HCT116 (cell line): ENCODE data around the gene PLCB1. TPM values are rescaled to one million over a fixed set of nuclear protein-coding genes. Genes with fewer than 3 reads are reported as not detected.

Experiments
- ATAC-seq: fragments of 200-7000 bp; cut with Tn5 transposase; 2 replicates; pipeline ENCODE4 v1.9.1; 2020; ENCODE audit warnings: mild to moderate bottlenecking, moderate library complexity
- BruUV-seq: library from RNA; stranded (reverse); fragments of 400-500 nt; replicated peaks from 2 replicates; lab custom pipeline; 2021; lab: Mats Ljungman, UMichigan
- CTCF ChIA-PET: fragments of 300-600 bp; sonication (Branson Sonifier 250); formaldehyde crosslinking; loops from one replicate; lab custom pipeline; 2021; ENCODE audit warnings: antibody characterized with exemption; lab: Charles Lee
- POLR2A ChIA-PET: fragments of 300-600, 350-600 bp; sonication (Branson Sonifier 250); formaldehyde crosslinking; loops from one replicate; lab custom pipeline; 2021; ENCODE audit warnings: antibody characterized with exemption; lab: Charles Lee
- RAD21 ChIA-PET, 2 experiments: fragments of 300-600 bp; sonication (Branson Sonifier 250); formaldehyde crosslinking; loops; one replicate each; lab custom pipeline; 2023; ENCODE audit warnings: low total read pairs in 2 of 2; ENCODE audit not compliant: uncharacterized antibody in 2 of 2, unreplicated experiment in 2 of 2, low non-redundant PET in 1 of 2; lab: Charles Lee
- DNase-seq: peaks from one replicate; pipeline ENCODE4 v3.0.0-alpha.2; 2010; ENCODE audit warnings: low read depth, low spot score
- H2AFZ ChIP-seq: fragments of 200-600 bp; shearing (Covaris generic), sonication (generic); 2 replicates; pipeline ENCODE4 v1.6.1; 2017; ENCODE audit warnings: low read depth, mixed run types, mixed read lengths, antibody characterized with exemption, low read length; ENCODE audit not compliant: poor library complexity, severe bottlenecking
- H3K27ac ChIP-seq: 2 replicates; pipeline ENCODE4 v1.5.1; 2012; ENCODE audit warnings: low read depth, low read length
- H3K27me3 ChIP-seq: fragments of 200-600 bp; sonication (generic); 2 replicates; pipeline ENCODE4 v1.6.1; 2016; ENCODE audit warnings: mixed run types, low read length, mixed read lengths; ENCODE audit not compliant: insufficient read depth
- H3K36me3 ChIP-seq, 2 experiments: fragments of 200-500 bp in 1 of 2; fragments of 200-600 bp in 1 of 2; sonication (Bioruptor generic) in 1 of 2; sonication (generic) in 1 of 2; 2 replicates each; pipeline versions ENCODE4 v1.5.1 to v1.6.1; 2014 to 2016; ENCODE audit warnings: low read length in 2 of 2, inconsistent platforms in 1 of 2, mixed read lengths in 1 of 2, mixed run types in 1 of 2; ENCODE audit not compliant: insufficient read depth in 2 of 2, control insufficient read depth in 1 of 2
- H3K4me1 ChIP-seq, 2 experiments: fragments of 200-600 bp in 1 of 2; sonication (generic) in 1 of 2; 2 replicates each; pipeline versions ENCODE4 v1.5.1 to v1.6.1; 2012 to 2017; ENCODE audit warnings: low read length in 2 of 2, inconsistent platforms in 1 of 2, mild to moderate bottlenecking in 1 of 2, mixed read lengths in 1 of 2, mixed run types in 1 of 2, moderate library complexity in 1 of 2; ENCODE audit not compliant: insufficient read depth in 2 of 2, control insufficient read depth in 1 of 2
- H3K4me2 ChIP-seq: fragments of 200-600 bp; sonication (generic); 2 replicates; pipeline ENCODE4 v1.6.1; 2017; ENCODE audit warnings: mixed run types, low read length, mixed read lengths
- H3K4me3 ChIP-seq, 2 experiments: fragments of 200-600 bp in 1 of 2; sonication (generic) in 1 of 2; replicated peaks in 1 of 2; 2 replicates each; pipeline ENCODE4 v1.5.1; 2011 to 2016; ENCODE audit warnings: low read length in 2 of 2, control low read depth in 1 of 2, low read depth in 1 of 2, mild to moderate bottlenecking in 1 of 2, mixed read lengths in 1 of 2, mixed run types in 1 of 2
- H3K79me2 ChIP-seq: fragments of 200-600 bp; sonication (generic); 2 replicates; pipeline ENCODE4 v1.6.1; 2017; ENCODE audit warnings: mild to moderate bottlenecking, mixed run types, low read length, moderate library complexity, mixed read lengths; ENCODE audit not compliant: insufficient read depth
- H3K9ac ChIP-seq: fragments of 200-600 bp; sonication (generic); 2 replicates; pipeline ENCODE4 v1.6.1; 2016; ENCODE audit warnings: low read length, mixed read lengths
- H3K9me2 ChIP-seq: fragments of 200-600 bp; sonication (generic), shearing (Covaris generic); 2 replicates; pipeline ENCODE4 v1.6.1; 2017; ENCODE audit warnings: mixed run types, mild to moderate bottlenecking, moderate library complexity; ENCODE audit not compliant: insufficient read depth
- H3K9me3 ChIP-seq, 2 experiments: fragments of 200-500 bp in 1 of 2; fragments of 200-600 bp in 1 of 2; sonication (Bioruptor generic) in 1 of 2; sonication (generic) in 1 of 2; 2 replicates each; pipeline ENCODE4 v1.6.1; 2014 to 2017; ENCODE audit warnings: low read length in 2 of 2, mixed read lengths in 2 of 2, inconsistent platforms in 1 of 2, low read depth in 1 of 2, mild to moderate bottlenecking in 1 of 2, mixed run types in 1 of 2, moderate library complexity in 1 of 2; ENCODE audit not compliant: control insufficient read depth in 1 of 2, insufficient read depth in 1 of 2
- H4K20me1 ChIP-seq: fragments of 200-600 bp; sonication (generic), shearing (Covaris generic); 2 replicates; pipeline ENCODE4 v1.6.1; 2017; ENCODE audit warnings: mixed run types, mild to moderate bottlenecking, moderate library complexity; ENCODE audit not compliant: insufficient read depth
- ATF3 ChIP-seq: IDR thresholded peaks from 2 replicates; pipeline ENCODE4 v1.6.1; 2012
- CBX3 ChIP-seq: IDR thresholded peaks from 2 replicates; pipeline ENCODE4 v1.6.1; 2012; ENCODE audit warnings: low read depth
- CEBPB ChIP-seq: IDR thresholded peaks from 2 replicates; pipeline ENCODE4 v1.6.1; 2012; ENCODE audit warnings: low read depth
- CTCF ChIP-seq, 3 experiments: fragments of 200-600 bp in 1 of 3; sonication (generic) in 1 of 3; IDR thresholded peaks in 2 of 3; conservative IDR thresholded peaks in 1 of 3; 2 replicates each; pipeline ENCODE4 v1.5.1; 2012 to 2017; ENCODE audit warnings: low read depth in 2 of 3, low read length in 2 of 3, antibody characterized with exemption in 1 of 3, borderline replicate concordance in 1 of 3, control low read depth in 1 of 3, mild to moderate bottlenecking in 1 of 3, mixed read lengths in 1 of 3, mixed run types in 1 of 3, moderate library complexity in 1 of 3; ENCODE audit not compliant: insufficient read depth in 1 of 3
- ELF1 ChIP-seq: IDR thresholded peaks from 2 replicates; pipeline ENCODE4 v1.6.1; 2012; ENCODE audit warnings: low read depth, borderline replicate concordance
- EZH2 ChIP-seq: fragments of 200-600 bp; sonication (generic); IDR thresholded peaks from 2 replicates; pipeline ENCODE4 v1.6.1; 2017; ENCODE audit warnings: antibody characterized with exemption, mixed run types
- EZH2phosphoT487 ChIP-seq: fragments of 200-600 bp; IDR thresholded peaks from 2 replicates; pipeline ENCODE4 v1.6.1; 2018; ENCODE audit warnings: antibody characterized with exemption, borderline replicate concordance
- JUND ChIP-seq: IDR thresholded peaks from 2 replicates; pipeline ENCODE4 v1.6.1; 2012
- MAX ChIP-seq: IDR thresholded peaks from 2 replicates; pipeline ENCODE4 v1.6.1; 2012
- POLR2A ChIP-seq: IDR thresholded peaks from 2 replicates; pipeline ENCODE4 v1.7.0; 2011; ENCODE audit warnings: borderline replicate concordance; ENCODE audit not compliant: insufficient read depth, insufficient read length; ENCODE audit errors: extremely low read depth
- POLR2AphosphoS5 ChIP-seq: IDR thresholded peaks from 2 replicates; pipeline ENCODE4 v1.6.1; 2011; ENCODE audit warnings: mild to moderate bottlenecking, low read depth, low read length, moderate library complexity
- RAD21 ChIP-seq: IDR thresholded peaks from 2 replicates; pipeline ENCODE4 v1.6.1; 2012; ENCODE audit warnings: low read depth, mild to moderate bottlenecking
- REST ChIP-seq: IDR thresholded peaks from 2 replicates; pipeline ENCODE4 v1.6.1; 2012; ENCODE audit warnings: low read depth
- SIN3A ChIP-seq: IDR thresholded peaks from 2 replicates; pipeline ENCODE4 v1.6.1; 2012; ENCODE audit warnings: low read depth
- SP1 ChIP-seq: IDR thresholded peaks from 2 replicates; pipeline ENCODE4 v1.6.1; 2012; ENCODE audit warnings: low read depth
- SRF ChIP-seq: IDR thresholded peaks from 2 replicates; pipeline ENCODE4 v1.6.1; 2012; ENCODE audit warnings: low read depth
- TCF7L2 ChIP-seq: IDR thresholded peaks from 2 replicates; pipeline ENCODE4 v1.7.0; 2011; ENCODE audit warnings: borderline replicate concordance, inconsistent platforms; ENCODE audit not compliant: insufficient read depth, insufficient read length; ENCODE audit errors: extremely low read depth
- ZBTB33 ChIP-seq: IDR thresholded peaks from 2 replicates; pipeline ENCODE4 v1.6.1; 2011; ENCODE audit warnings: mild to moderate bottlenecking, low read length, moderate library complexity; ENCODE audit not compliant: insufficient replicate concordance; ENCODE audit errors: extremely low read depth
- ZFX ChIP-seq: fragments of 450-650 bp; IDR thresholded peaks from 2 replicates; pipeline ENCODE4 v1.6.1; 2017
- ZNF274 ChIP-seq: fragments of 200-500 bp; sonication (Bioruptor generic); IDR thresholded peaks from 2 replicates; pipeline ENCODE4 v1.6.1; 2014; ENCODE audit warnings: mild to moderate bottlenecking, low read depth, low read length, inconsistent platforms
- intact Hi-C: fragments of 100-400 bp; cut with micrococcal nuclease; formaldehyde crosslinking; loops from 2 replicates; pipeline ENCODE4 v1.10.0; 2022
- total RNA-seq: library from RNA; stranded (reverse); gene quantifications from one replicate; pipeline ENCODE4 v1.2.1, GENCODE V29; 2021; ENCODE audit not compliant: unreplicated experiment

Gene PLCB1
- total RNA-seq, 1 experiment from 2014 or later: 15.8 TPM

- Histone ChIP-seq H2AFZ (no peak overlapping the region), H3K27me3 (no peaks in the 10 kb centered on the region), H3K4me2 (no peak overlapping the region), H3K4me1 (no peaks in the 10 kb centered on the region), H4K20me1 (no peaks in the 10 kb centered on the region), H3K9me3 (peaks cover 0 to 6% of the 10 kb centered on the region in 2 experiments; a peak in 1 of 4 replicates), H3K27ac (no peak overlapping the region), H3K9me2 (no peaks in the 10 kb centered on the region), H3K4me3 (no peak overlapping the region), H3K36me3 (no peaks in the 10 kb centered on the region), H3K9ac (no peak overlapping the region), H3K79me2 (no peaks in the 10 kb centered on the region)
- DNase-seq (no peak), ATAC-seq (no peak)
- no TSS peak for BruUV-seq
- intact Hi-C loops: no loop called here
- RAD21 ChIA-PET: no interaction called here
- CTCF ChIA-PET: no interaction called here
- POLR2A ChIA-PET: no interaction called here
- TF ChIP-seq REST (no peak), ATF3 (no peak), CEBPB (no peak), ELF1 (no peak), EZH2phosphoT487 (no peak), JUND (no peak), EZH2 (no peak), CTCF (IDR thresholded peaks at IDR 0.05 in 2 of 3, conservative IDR thresholded peaks at IDR 0.05 in 1 of 3; ENCODE audit: borderline replicate concordance in 1 of 3, insufficient read depth in 1 of 3, low read depth in 2 of 3, low read length in 2 of 3) (no peak), SIN3A (no peak), ZBTB33 (no peak), ZFX (no peak), MAX (no peak), CBX3 (no peak), ZNF274 (no peak), TCF7L2 (no peak), POLR2AphosphoS5 (no peak), POLR2A (no peak), RAD21 (no peak), SP1 (no peak), SRF (no peak)
These were observed 58.2 kb downstream of the PLCB1 start for GRCh38 chr20:8190043-8190880.
